HepG2 (cell line): ENCODE results near the gene CALN1. TPM values are rescaled to one million over a fixed set of nuclear protein-coding genes. Genes with fewer than 3 reads are reported as not detected.

Experiments
- ATAC-seq: fragments of 200-7000 bp; cut with Tn5 transposase; 3 replicates; pipeline ENCODE4 v1.9.1; 2020; ENCODE audit warnings: mild to moderate bottlenecking, moderate library complexity
- BruUV-seq: library from RNA; stranded (reverse); fragments of 400-500 nt; replicated peaks from 2 replicates; lab custom pipeline; 2021; lab: Mats Ljungman, UMichigan
- CTCF ChIA-PET: fragments of 300-600 bp; formaldehyde crosslinking; extraction: SDS; loops from one replicate; lab custom pipeline; 2021; ENCODE audit warnings: low total read pairs, inconsistent platforms, low intra/inter-chr PET ratio; lab: Yijun Ruan, JAX
- POLR2A ChIA-PET: fragments of 350-600 bp; sonication (Branson Sonifier 250); formaldehyde crosslinking; loops from one replicate; lab custom pipeline; 2020; ENCODE audit warnings: antibody characterized with exemption, inconsistent platforms; lab: Yijun Ruan, JAX
- DNase-seq: peaks from one replicate; pipeline ENCODE4 v3.0.0-alpha.2; 2015; ENCODE audit warnings: low spot score
- FAIRE-seq: peaks from 3 replicates; lab custom pipeline; 2011; peaks lifted over from hg19 to GRCh38; lab: Jason Lieb, UNC
- H2AFZ ChIP-seq: one replicate; pipeline ENCODE4 v1.6.1; 2011; ENCODE audit warnings: low read length, inconsistent platforms
- H3K27ac ChIP-seq: fragments of 300-600 bp; 3 replicates; pipeline ENCODE4 v1.8.0; 2011; ENCODE audit warnings: mixed run types, mild to moderate bottlenecking, mixed read lengths, low read length, inconsistent platforms; ENCODE audit not compliant: insufficient read depth; ENCODE audit errors: extremely low read length
- H3K27me3 ChIP-seq, 2 experiments: fragments of 200-600 bp in 1 of 2; 2 replicates in 1 of 2; 3 replicates in 1 of 2; pipeline versions ENCODE4 v1.6.0 to v1.8.0; 2011; ENCODE audit warnings: low read length in 2 of 2, mild to moderate bottlenecking in 2 of 2, moderate library complexity in 2 of 2, inconsistent platforms in 1 of 2; ENCODE audit not compliant: insufficient read depth in 2 of 2, control insufficient read depth in 1 of 2
- H3K36me3 ChIP-seq, 2 experiments: fragments of 200-600 bp in 1 of 2; replicated peaks in 1 of 2; 2 replicates in 1 of 2; 3 replicates in 1 of 2; pipeline versions ENCODE4 v1.5.1 to v1.8.0; 2011; ENCODE audit warnings: low read length in 2 of 2, inconsistent platforms in 1 of 2; ENCODE audit not compliant: insufficient read depth in 2 of 2, control insufficient read depth in 1 of 2
- H3K4me1 ChIP-seq: 2 replicates; pipeline ENCODE4 v1.5.1; 2012; ENCODE audit warnings: low read length, inconsistent platforms; ENCODE audit not compliant: insufficient read depth
- H3K4me2 ChIP-seq: 2 replicates; pipeline ENCODE4 v1.6.0; 2011; ENCODE audit warnings: low read depth, low read length, inconsistent platforms
- H3K4me3 ChIP-seq, 3 experiments: fragments of 200-600 bp in 1 of 3; sonication (generic), shearing (Covaris generic) in 1 of 3; replicated peaks in 1 of 3; 2 replicates each; pipeline ENCODE4 v1.5.1; 2011 to 2016; ENCODE audit warnings: low read length in 3 of 3, inconsistent platforms in 2 of 3, low read depth in 2 of 3, mild to moderate bottlenecking in 2 of 3, control low read depth in 1 of 3, mixed read lengths in 1 of 3; ENCODE audit not compliant: insufficient read depth in 1 of 3
- H3K79me2 ChIP-seq: one replicate; pipeline ENCODE4 v1.6.1; 2011; ENCODE audit warnings: low read length, inconsistent platforms; ENCODE audit not compliant: insufficient read depth
- H3K9ac ChIP-seq: 2 replicates; pipeline ENCODE4 v1.6.0; 2011; ENCODE audit warnings: mild to moderate bottlenecking, low read depth, low read length, inconsistent platforms; ENCODE audit not compliant: insufficient read depth
- H3K9me3 ChIP-seq: 2 replicates; pipeline ENCODE4 v1.5.1; 2012; ENCODE audit warnings: mild to moderate bottlenecking, low read length
- H4K20me1 ChIP-seq: 2 replicates; pipeline ENCODE4 v1.6.0; 2011; ENCODE audit warnings: inconsistent platforms, mild to moderate bottlenecking, low read length, moderate library complexity; ENCODE audit not compliant: insufficient read depth
- FOXA3 ChIP-seq: IDR thresholded peaks from 2 replicates; pipeline ENCODE4 v1.6.1; 2016; ENCODE audit warnings: missing genetic modification reagents, missing compliant biosample characterization
- FOXK1 ChIP-seq: sonication (generic); formaldehyde crosslinking; IDR thresholded peaks from 2 replicates; pipeline ENCODE4 v1.4.0; 2020; ENCODE audit warnings: low read depth, missing genetic modification reagents, borderline replicate concordance
- LCORL ChIP-seq, 2 experiments: fragments of 450-650 bp in 1 of 2; sonication (generic) in 1 of 2; formaldehyde crosslinking in 1 of 2; IDR thresholded peaks; 2 replicates each; pipeline versions ENCODE4 v1.5.0 to v1.6.1; 2017 to 2020; ENCODE audit warnings: antibody characterized with exemption in 1 of 2, missing genetic modification reagents in 1 of 2
- POGK ChIP-seq: sonication (generic); formaldehyde crosslinking; conservative IDR thresholded peaks from 2 replicates; pipeline ENCODE4 v1.8.0; 2022; ENCODE audit warnings: mild to moderate bottlenecking, moderate library complexity, missing genetic modification reagents
- PTBP1 ChIP-seq: fragments of 200-400 bp; formaldehyde crosslinking; IDR thresholded peaks from 2 replicates; pipeline ENCODE4 v1.6.1; 2018; ENCODE audit warnings: low read length, low read depth; ENCODE audit not compliant: poor library complexity, severe bottlenecking
- RERE ChIP-seq: IDR thresholded peaks from 2 replicates; pipeline ENCODE4 v1.6.1; 2016; ENCODE audit warnings: low read depth, missing genetic modification reagents, missing compliant biosample characterization
- TAF15 ChIP-seq: fragments of 200-400 bp; formaldehyde crosslinking; IDR thresholded peaks from one replicate; pipeline ENCODE4 v1.6.1; 2018; ENCODE audit warnings: mild to moderate bottlenecking, low read depth, low read length; ENCODE audit not compliant: poor library complexity, severe bottlenecking
- ZHX2 ChIP-seq, 2 experiments: sonication (generic) in 1 of 2; formaldehyde crosslinking in 1 of 2; IDR thresholded peaks; 2 replicates each; pipeline versions ENCODE4 v1.6.1 to v1.9.0; 2014 to 2022; ENCODE audit warnings: antibody characterized with exemption in 1 of 2, borderline replicate concordance in 1 of 2, inconsistent platforms in 1 of 2, low read depth in 1 of 2, missing genetic modification reagents in 1 of 2
- ZNF614 ChIP-seq: IDR thresholded peaks from 2 replicates; pipeline ENCODE4 v1.6.1; 2018; ENCODE audit warnings: missing biosample characterization, missing genetic modification reagents, inconsistent platforms, borderline replicate concordance
- ZNF75D ChIP-seq: sonication (generic); formaldehyde crosslinking; IDR thresholded peaks from 2 replicates; pipeline ENCODE4 v1.8.1; 2023; ENCODE audit warnings: missing genetic modification reagents, mild to moderate bottlenecking, borderline replicate concordance
- WGBS: methylation state at CpG from one replicate; pipeline ENCODE4 v1.1.6; 2017; ENCODE audit warnings: low lambda C conversion rate; 5-methylcytosine and 5-hydroxymethylcytosine counted together
- in situ Hi-C: cut with HindIII; loops from 2 replicates; pipeline ENCODE4 v1.10.0; 2017; ENCODE audit warnings: low pct_unique_long_range_greater_than_20kb; ENCODE audit not compliant: extremely low pct_ligation_motif_present
- intact Hi-C: fragments of 100-400 bp; cut with micrococcal nuclease; formaldehyde crosslinking; loops from one replicate; pipeline ENCODE4 v1.10.0; 2022; ENCODE audit not compliant: unreplicated experiment
- polyA plus RNA-seq, 8 experiments: library from polyadenylated mRNA; depleted of rRNA in 3 of 8; stranded (reverse) in 7 of 8; unstranded in 1 of 8; fragments of >200 nt; fragmentation: Illumina TruSeq in 4 of 8; extraction: Trizol in 4 of 8; gene quantifications; 2 replicates each; pipeline versions ENCODE4 v1.2.1 to v1.2.3, GENCODE V29; 2011 to 2016; ENCODE audit warnings: low read depth in 4 of 8, missing spikeins in 1 of 8, mixed read lengths in 1 of 8; ENCODE audit not compliant: insufficient read depth in 1 of 8
- total RNA-seq, 5 experiments: library from RNA; depleted of rRNA; stranded (reverse); fragments of >200 nt; fragmentation: Illumina TruSeq; extraction: Trizol; gene quantifications; 2 replicates each; pipeline ENCODE4 v1.2.3, GENCODE V29; 2016; ENCODE audit warnings: low read depth in 1 of 5

CALN1 gene
- total and polyA plus RNA-seq, 2 of the 13 experiments (the other 11 are each of a cell fraction or from before 2014, with no cell fraction given) = not detected

GRCh38 chr7:72057796-72058195 is 354.3 kb downstream of the CALN1 start:
- WGBS = 24% methylated on average over 11 of the region's 11 CpGs
- TF ChIP-seq FOXK1 (CRISPR knock-in tag) (no peak), POGK (CRISPR knock-in tag) (no peak), LCORL (IDR thresholded peaks at IDR 0.05) (no peak), LCORL (CRISPR knock-in tag; IDR thresholded peaks at IDR 0.05) (no peak), FOXA3 (CRISPR knock-in tag) (no peak), TAF15 (no peak), ZNF614 (CRISPR knock-in tag) (no peak), ZHX2 (IDR thresholded peaks at IDR 0.05; ENCODE audit: low read depth) (no peak), ZHX2 (CRISPR knock-in tag; IDR thresholded peaks at IDR 0.05; ENCODE audit: borderline replicate concordance) (no peak), ZNF75D (CRISPR knock-in tag) (no peak), PTBP1 (no peak), RERE (CRISPR knock-in tag) (no peak)

More at GRCh38 chr7:72057796-72058195, 354.3 kb downstream of the CALN1 start:
- H3K9ac ChIP-seq = no peak overlapping the region
- H3K9me3 ChIP-seq = no peaks in the 10 kb centered on the region
- H3K4me1 ChIP-seq = no peaks in the 10 kb centered on the region
- H3K27me3 ChIP-seq = no peaks in the 10 kb centered on the region
- BruUV-seq = no TSS peak
- no peaks in the 10 kb centered on the region for H3K79me2 ChIP-seq
- H2AFZ ChIP-seq = no peak overlapping the region
- H3K36me3 ChIP-seq = no peaks in the 10 kb centered on the region
- no peak overlapping the region for H3K4me2 ChIP-seq
- FAIRE-seq = no peak
- ChIA-PET POLR2A (no interaction called here), CTCF (no interaction called here)
- H3K4me3 ChIP-seq = no peak overlapping the region
- H3K27ac ChIP-seq = no peak overlapping the region
- no peaks in the 10 kb centered on the region for H4K20me1 ChIP-seq
- ATAC-seq = no peak
- in situ Hi-C loops (no loop called here), intact Hi-C loops (no loop called here)
- no peak for DNase-seq
